Measurements from ENCODE around the gene ASXL1.

DNA sequence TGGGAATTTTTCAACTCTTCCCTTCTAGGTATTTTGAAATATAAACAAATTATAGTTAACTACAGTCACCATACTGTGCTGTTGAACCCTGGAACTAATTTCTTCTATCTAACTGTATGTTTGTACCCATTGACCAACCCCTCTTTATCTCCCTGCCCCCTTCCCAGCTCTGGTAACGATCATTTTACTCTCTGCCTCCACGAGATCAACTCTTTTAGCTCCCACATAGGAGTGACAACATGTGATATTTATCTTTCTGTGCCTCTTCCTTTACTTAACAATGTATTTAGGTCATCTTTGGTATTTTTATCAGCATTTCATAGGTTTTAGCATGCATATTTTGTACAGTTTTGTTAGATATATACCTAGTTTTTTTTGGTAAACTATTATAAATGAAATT, 45.9 kb downstream of the ASXL1 start:
- TF ChIP-seq, protein P1, sequence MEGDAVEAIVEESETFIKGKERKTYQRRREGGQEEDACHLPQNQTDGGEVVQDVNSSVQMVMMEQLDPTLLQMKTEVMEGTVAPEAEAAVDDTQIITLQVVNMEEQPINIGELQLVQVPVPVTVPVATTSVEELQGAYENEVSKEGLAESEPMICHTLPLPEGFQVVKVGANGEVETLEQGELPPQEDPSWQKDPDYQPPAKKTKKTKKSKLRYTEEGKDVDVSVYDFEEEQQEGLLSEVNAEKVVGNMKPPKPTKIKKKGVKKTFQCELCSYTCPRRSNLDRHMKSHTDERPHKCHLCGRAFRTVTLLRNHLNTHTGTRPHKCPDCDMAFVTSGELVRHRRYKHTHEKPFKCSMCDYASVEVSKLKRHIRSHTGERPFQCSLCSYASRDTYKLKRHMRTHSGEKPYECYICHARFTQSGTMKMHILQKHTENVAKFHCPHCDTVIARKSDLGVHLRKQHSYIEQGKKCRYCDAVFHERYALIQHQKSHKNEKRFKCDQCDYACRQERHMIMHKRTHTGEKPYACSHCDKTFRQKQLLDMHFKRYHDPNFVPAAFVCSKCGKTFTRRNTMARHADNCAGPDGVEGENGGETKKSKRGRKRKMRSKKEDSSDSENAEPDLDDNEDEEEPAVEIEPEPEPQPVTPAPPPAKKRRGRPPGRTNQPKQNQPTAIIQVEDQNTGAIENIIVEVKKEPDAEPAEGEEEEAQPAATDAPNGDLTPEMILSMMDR (IDR thresholded peaks at IDR 0.05) = no peak
- TF ChIP-seq POLR2AphosphoS5 (IDR thresholded peaks at IDR 0.05) = no peak
- TF ChIP-seq POLR2A (IDR thresholded peaks at IDR 0.05) = no peak
- TF ChIP-seq EP300 (IDR thresholded peaks at IDR 0.05) = no peak

Data from stomach (tissue), 4 donors.